Testis (tissue), 3 donors: ENCODE data around the gene NDUFA3. TPM values are rescaled to one million over a fixed set of nuclear protein-coding genes. Genes with fewer than 3 reads are reported as not detected.
"Not testable (repeated sequence)": the region's sequence is repeated elsewhere in the genome, so short reads cannot be mapped to it uniquely, and the experiment has no call there.

Experiments used
- DNase-seq: peaks from one replicate; pipeline ENCODE4 v3.0.0-alpha.2; 2019
- H3K27ac ChIP-seq, 2 donors: fragments of 200-600 bp; sonication (generic); one replicate each; pipeline ENCODE4 v1.5.1; 2019
- H3K27me3 ChIP-seq: fragments of 200-600 bp; sonication (generic); one replicate; pipeline ENCODE4 v1.5.1; 2019
- H3K36me3 ChIP-seq: fragments of 200-600 bp; sonication (generic); one replicate; pipeline ENCODE4 v1.5.1; 2017; ENCODE audit warnings: low read depth; ENCODE audit errors: missing control alignments
- H3K4me1 ChIP-seq: fragments of 200-600 bp; sonication (generic); one replicate; pipeline ENCODE4 v1.5.1; 2019
- H3K4me3 ChIP-seq, 2 donors: fragments of 200-600 bp; sonication (generic); one replicate each; pipeline ENCODE4 v1.5.1; 2017 to 2019
- H3K9me3 ChIP-seq: fragments of 200-600 bp; sonication (generic); one replicate; pipeline ENCODE4 v1.5.1; 2017
- CTCF ChIP-seq, 3 experiments: fragments of 450-650 bp in 2 of 3; fragments of 200-600 bp in 1 of 3; sonication (generic) in 1 of 3; IDR thresholded peaks; one replicate each; pipeline ENCODE4 v1.5.1; 2016 to 2019; ENCODE audit warnings: antibody characterized with exemption in 3 of 3, mild to moderate bottlenecking in 2 of 3, moderate library complexity in 1 of 3
- POLR2A ChIP-seq: fragments of 450-650 bp; IDR thresholded peaks from one replicate; pipeline ENCODE4 v1.6.1; 2017; ENCODE audit warnings: antibody characterized with exemption, mild to moderate bottlenecking, moderate library complexity
- WGBS, 2 donors: methylation state at CpG; one replicate each; pipeline ENCODE4 v1.1.5; 2018; 5-methylcytosine and 5-hydroxymethylcytosine counted together
- intact Hi-C: fragments of 100-400 bp; cut with DNase I; formaldehyde crosslinking; loops from one replicate; pipeline ENCODE4 v1.15.1; 2023; ENCODE audit warnings: low total_unique reads
- polyA plus RNA-seq: library from polyadenylated mRNA; stranded (reverse); fragments of 350-450 nt; fragmentation: Illumina TruSeq; extraction: RNeasy Lipid Tissue Mini Kit (QIAGEN cat#74804); gene quantifications from one replicate; pipeline ENCODE4 v1.2.3, GENCODE V29; 2014; ENCODE audit warnings: low read depth, low replicate concordance; ENCODE audit not compliant: insufficient read depth
- total RNA-seq, 2 donors: library from RNA; depleted of rRNA; stranded (reverse); fragments of >200 nt; gene quantifications; one replicate each; pipeline ENCODE4 v1.2.3, GENCODE V29; 2016

NDUFA3 gene
- total and polyA plus RNA-seq, 3 donors from 2014 or later = 40.0 to 251 (median 55.6) TPM

DNA sequence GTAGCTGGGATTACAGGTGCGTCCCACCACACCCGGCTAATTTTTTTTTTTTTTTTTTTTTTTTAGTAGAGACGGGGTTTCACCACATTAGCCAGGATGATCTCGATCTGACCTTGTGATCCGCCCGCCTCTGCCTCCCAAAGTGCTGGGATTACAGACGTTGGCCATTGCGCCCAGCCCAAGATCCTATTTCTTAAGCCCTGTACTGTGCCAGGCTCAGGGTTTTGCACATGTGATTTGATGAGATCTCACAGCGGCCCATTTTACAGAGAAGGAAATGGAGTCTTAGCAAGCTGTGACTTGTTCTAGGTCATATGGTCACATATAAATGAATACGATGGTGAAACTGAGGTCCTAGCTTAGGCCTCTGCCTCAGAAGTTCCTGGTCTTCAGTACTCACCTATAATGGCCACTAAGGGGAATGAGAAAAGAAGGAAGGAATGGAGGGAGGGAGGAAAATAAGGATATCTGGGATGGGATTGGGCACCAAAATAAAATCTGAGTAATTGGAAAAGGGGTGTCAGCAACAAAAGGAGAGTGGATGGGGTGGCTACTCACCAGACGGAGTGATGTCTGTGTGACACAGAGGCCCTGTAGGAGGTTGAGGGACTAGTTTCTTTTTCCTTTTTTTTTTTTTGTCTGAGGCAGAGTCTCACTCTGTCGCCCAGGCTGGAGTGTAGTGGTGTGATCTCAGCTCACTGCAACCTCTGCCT is 3.3 kb upstream of the NDUFA3 start:
- DNase-seq = no peak
- intact Hi-C loops = no loop called here
- Histone ChIP-seq H3K27ac (no peak overlapping the region), H3K4me3 (no peak overlapping the region), H3K36me3 (no peaks in the 10 kb centered on the region), H3K9me3 (no peaks in the 10 kb centered on the region), H3K4me1 (peaks cover 14% of the 10 kb centered on the region), H3K27me3 (no peaks in the 10 kb centered on the region)
- TF ChIP-seq CTCF (IDR thresholded peaks at IDR 0.05) = no peak
- TF ChIP-seq POLR2A = no peak
- 85 to 91% methylated on average over 10 to 12 of the region's 12 CpGs for whole genome bisulfite sequencing, 2 donors

GRCh38 chr19:54099903-54100255 is 2.8 kb upstream of the NDUFA3 start:
- H3K9me3 ChIP-seq, DNase-seq, H3K36me3 ChIP-seq, H3K4me3 ChIP-seq, H3K27me3 ChIP-seq, intact Hi-C loops, H3K27ac ChIP-seq: not testable (repeated sequence)
- WGBS, 2 donors = 66 to 83% methylated on average over 9 of the region's 9 CpGs
- peaks cover 14% of the 10 kb centered on the region for H3K4me1 ChIP-seq

DNA sequence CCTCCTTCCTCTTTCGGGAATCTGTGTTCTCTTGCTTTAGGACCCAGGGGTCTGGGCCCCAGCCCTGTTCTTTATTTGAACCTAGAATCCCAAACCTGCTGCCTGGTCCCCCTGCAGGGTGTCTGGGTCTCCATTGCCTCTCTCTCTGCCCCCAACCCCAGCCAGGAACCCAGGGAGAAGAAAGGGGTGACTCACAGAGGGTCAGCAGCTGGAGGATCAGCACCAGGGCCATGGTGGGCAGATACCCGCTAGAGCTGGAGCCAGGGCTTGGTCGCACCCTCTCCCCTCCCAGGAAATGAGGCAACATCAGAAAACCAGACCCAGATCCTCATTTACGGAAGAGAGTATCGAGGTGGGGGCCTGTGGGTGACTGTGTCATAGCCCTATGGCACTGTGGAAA is 2.1 kb upstream of the NDUFA3 start, which contains the start of gene OSCAR:
Gene OSCAR (minus strand): TSS at position 243 of the 400 bp plus-strand sequence. CDS start 11 bp downstream, at position 232.
- no peak for TF ChIP-seq CTCF (IDR thresholded peaks at IDR 0.05)
- no peak for TF ChIP-seq POLR2A
- intact Hi-C loops = no loop called here
- no peak for DNase-seq
- Histone ChIP-seq H3K4me1 (peaks cover 13% of the 10 kb centered on the region), H3K27me3 (no peaks in the 10 kb centered on the region), H3K27ac (no peak within 1 kb of the TSS), H3K36me3 (no peaks in the 10 kb centered on the region), H3K9me3 (no peaks in the 10 kb centered on the region), H3K4me3 (no peak within 1 kb of the TSS)
- 71 to 74% methylated on average over 5 of the region's 5 CpGs for WGBS, 2 donors

GRCh38 chr19:54104998-54105715 is 2.5 kb downstream of the NDUFA3 start:
- H3K4me3 ChIP-seq = no peak overlapping the region
- no peak overlapping the region for H3K27ac ChIP-seq
- H3K36me3 ChIP-seq = no peaks in the 10 kb centered on the region
- H3K4me1 ChIP-seq = peaks cover 7% of the 10 kb centered on the region
- intact Hi-C loops = no loop called here
- 84 to 87% methylated on average over 9 to 11 of the region's 11 CpGs for WGBS, 2 donors
- DNase-seq = no peak
- no peaks in the 10 kb centered on the region for H3K9me3 ChIP-seq
- no peaks in the 10 kb centered on the region for H3K27me3 ChIP-seq
- TF ChIP-seq POLR2A (no peak), CTCF (IDR thresholded peaks at IDR 0.05) (no peak)

DNA sequence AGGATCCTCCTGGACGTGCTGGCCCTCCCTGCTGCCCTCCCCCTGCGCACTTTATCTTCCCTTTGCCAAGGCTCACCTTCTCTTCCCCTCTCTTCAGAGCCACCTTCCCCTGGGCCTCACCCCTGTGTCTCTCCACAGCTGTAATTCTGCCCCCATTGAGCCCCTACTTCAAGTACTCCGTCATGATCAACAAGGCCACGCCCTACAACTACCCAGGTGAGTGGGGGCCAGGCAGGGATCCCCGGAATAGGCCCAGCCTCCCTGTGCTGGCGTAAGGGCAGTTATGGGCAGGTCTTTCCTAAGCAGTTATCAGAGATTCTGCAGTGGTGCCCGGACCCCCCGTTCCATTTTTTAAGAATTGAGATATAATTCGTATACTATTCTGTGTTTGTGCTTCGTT is 3.1 kb downstream of the NDUFA3 start:
- no peak for DNase-seq
- intact Hi-C loops = no loop called here
- TF ChIP-seq POLR2A (no peak), CTCF (IDR thresholded peaks at IDR 0.05) (no peak)
- no peaks in the 10 kb centered on the region for H3K36me3 ChIP-seq
- WGBS, 2 donors = 94 to 95% methylated on average over 10 of the region's 10 CpGs
- H3K9me3 ChIP-seq = no peaks in the 10 kb centered on the region
- no peak overlapping the region for H3K27ac ChIP-seq
- H3K27me3 ChIP-seq = no peaks in the 10 kb centered on the region
- H3K4me1 ChIP-seq = peaks cover 7% of the 10 kb centered on the region
- no peak overlapping the region for H3K4me3 ChIP-seq
